PC-3 (cell line): ENCODE data around the gene BLOC1S1. TPM values are rescaled to one million over a fixed set of nuclear protein-coding genes. Genes with fewer than 3 reads are reported as not detected.

ENCODE experiments used
- ATAC-seq: fragments of 200-7000 bp; cut with Tn5 transposase; 2 replicates; pipeline ENCODE4 v1.9.1; 2020; ENCODE audit warnings: mild to moderate bottlenecking, moderate library complexity
- BruUV-seq: library from RNA; stranded (reverse); fragments of 400-500 nt; replicated peaks from 2 replicates; lab custom pipeline; 2021; lab: Mats Ljungman, UMichigan
- CTCF ChIA-PET: fragments of 300-600 bp; sonication (Branson Sonifier 250); formaldehyde crosslinking; loops from one replicate; lab custom pipeline; 2022; ENCODE audit warnings: antibody characterized with exemption; lab: Charles Lee
- POLR2A ChIA-PET: fragments of 300-600 bp; sonication (Branson Sonifier 250); formaldehyde crosslinking; loops from one replicate; lab custom pipeline; 2022; ENCODE audit warnings: antibody characterized with exemption; ENCODE audit not compliant: unreplicated experiment; lab: Charles Lee
- DNase-seq: peaks from one replicate; pipeline ENCODE4 v3.0.0-alpha.2; 2015
- H2AFZ ChIP-seq: fragments of 300-600 bp; sonication (generic); 2 replicates; pipeline ENCODE4 v1.6.0; 2016; ENCODE audit warnings: antibody characterized with exemption, low read length
- H3F3A ChIP-seq: fragments of 300-600 bp; sonication (generic); one replicate; pipeline ENCODE4 v1.6.0; 2017; ENCODE audit warnings: antibody characterized with exemption, low read length, control low read depth, mild to moderate bottlenecking; ENCODE audit not compliant: unreplicated experiment
- H3K27ac ChIP-seq: fragments of 300-600 bp; sonication (generic); 2 replicates; pipeline ENCODE4 v1.5.1; 2016; ENCODE audit warnings: mild to moderate bottlenecking, low read length
- H3K27me3 ChIP-seq: fragments of 300-600 bp; sonication (generic); 2 replicates; pipeline ENCODE4 v1.6.1; 2016; ENCODE audit warnings: low read length, mixed read lengths
- H3K36me3 ChIP-seq: fragments of 300-600 bp; sonication (generic); 2 replicates; pipeline ENCODE4 v1.6.1; 2016; ENCODE audit warnings: low read depth, mixed run types, low read length, mixed read lengths
- H3K4me1 ChIP-seq: fragments of 300-600 bp; sonication (generic); 2 replicates; pipeline ENCODE4 v1.5.1; 2016; ENCODE audit warnings: low read length; ENCODE audit not compliant: insufficient read depth
- H3K4me2 ChIP-seq: fragments of 300-600 bp; sonication (generic); 2 replicates; pipeline ENCODE4 v1.6.0; 2016; ENCODE audit warnings: low read length
- H3K4me3 ChIP-seq: fragments of 300-600 bp; sonication (generic); 2 replicates; pipeline ENCODE4 v1.5.1; 2016; ENCODE audit warnings: mild to moderate bottlenecking, low read length, mixed read lengths
- H3K79me2 ChIP-seq: fragments of 300-600 bp; sonication (generic); 2 replicates; pipeline ENCODE4 v1.6.1; 2017; ENCODE audit warnings: low read length, mixed read lengths
- H3K9ac ChIP-seq: fragments of 300-600 bp; sonication (generic); 2 replicates; pipeline ENCODE4 v1.6.0; 2016; ENCODE audit warnings: mild to moderate bottlenecking, low read length
- H3K9me2 ChIP-seq: fragments of 300-600 bp; sonication (generic); replicated peaks from 2 replicates; pipeline ENCODE4 v1.6.1; 2016; ENCODE audit warnings: mixed run types, low read length, mixed read lengths
- H3K9me3 ChIP-seq: fragments of 300-600 bp; sonication (generic); 2 replicates; pipeline ENCODE4 v1.6.1; 2016; ENCODE audit warnings: low read length, mixed read lengths
- H4K20me1 ChIP-seq: fragments of 300-600 bp; sonication (generic); 2 replicates; pipeline ENCODE4 v1.6.1; 2016; ENCODE audit warnings: low read length, mixed read lengths
- CTCF ChIP-seq: fragments of 300-600 bp; sonication (generic); conservative IDR thresholded peaks from 2 replicates; pipeline ENCODE4 v1.5.1; 2017; ENCODE audit warnings: antibody characterized with exemption, low read depth, mild to moderate bottlenecking, low read length
- EZH2 ChIP-seq: fragments of 300-600 bp; sonication (generic); IDR thresholded peaks from one replicate; pipeline ENCODE4 v1.6.1; 2017; ENCODE audit warnings: antibody characterized with exemption, mild to moderate bottlenecking, low read length; ENCODE audit not compliant: unreplicated experiment
- EZH2phosphoT487 ChIP-seq: fragments of 300-600 bp; sonication (generic); IDR thresholded peaks from 2 replicates; pipeline ENCODE4 v1.6.1; 2018; ENCODE audit warnings: mild to moderate bottlenecking, antibody characterized with exemption, low read length, borderline replicate concordance
- intact Hi-C: fragments of 100-400 bp; cut with micrococcal nuclease; formaldehyde crosslinking; loops from 2 replicates; pipeline ENCODE4 v1.9.0; 2023
- total RNA-seq: library from RNA; depleted of rRNA; stranded (reverse); fragments of >200 nt; gene quantifications from 2 replicates; pipeline ENCODE4 v1.2.3, GENCODE V29; 2014

The BLOC1S1 gene
- total RNA-seq, 1 experiment from 2014 or later, result 90.8 TPM

DNA sequence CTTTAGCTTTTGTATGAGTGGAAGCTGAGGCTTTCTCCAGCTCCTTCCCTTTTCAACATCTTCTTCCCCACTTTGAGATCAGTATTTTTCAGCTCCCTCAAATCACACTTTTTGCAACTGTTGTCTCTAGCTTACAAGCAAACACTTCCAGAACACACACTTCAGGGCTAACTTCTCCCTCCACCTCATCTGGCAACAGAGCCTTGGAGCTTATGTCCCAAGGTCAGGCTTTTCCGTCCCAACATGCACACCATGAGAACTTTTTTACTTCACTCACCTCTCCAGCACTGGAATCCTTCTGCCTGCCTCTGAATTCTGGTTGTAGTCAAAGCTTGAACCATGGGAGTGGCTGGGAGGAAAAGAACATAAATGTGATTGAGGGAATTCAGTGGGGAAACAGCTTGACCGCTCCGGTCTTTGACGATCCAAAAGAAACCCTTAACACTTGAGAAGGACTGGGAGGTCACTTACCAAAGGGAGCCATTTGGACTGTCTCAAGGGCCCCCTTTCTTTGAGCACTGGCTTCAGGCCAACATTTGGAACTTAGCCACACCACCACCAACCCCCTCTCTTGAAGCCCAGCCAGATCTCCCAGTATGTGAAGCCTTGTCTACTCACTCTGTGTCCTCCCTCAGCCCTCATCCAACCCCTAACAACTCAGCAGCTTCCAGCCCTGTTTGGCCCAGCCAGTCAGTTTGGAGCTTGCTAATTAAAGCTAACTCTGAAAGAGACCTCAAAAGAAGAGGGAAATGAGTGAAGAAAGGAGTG lies 3.9 kb upstream of the BLOC1S1 start:
- no peaks in the 10 kb centered on the region for H3K36me3 ChIP-seq
- DNase-seq (no peak), ATAC-seq (no peak)
- no peak overlapping the region for H3K9ac ChIP-seq
- no peaks in the 10 kb centered on the region for H3K9me3 ChIP-seq
- TF ChIP-seq CTCF (no peak), EZH2 (no peak), EZH2phosphoT487 (no peak)
- no peak overlapping the region for H3K27ac ChIP-seq
- no peaks in the 10 kb centered on the region for H3K79me2 ChIP-seq
- H4K20me1 ChIP-seq, result no peaks in the 10 kb centered on the region
- intact Hi-C loops, result no loop called here
- peaks cover 35% of the 10 kb centered on the region for H3K4me1 ChIP-seq
- no peak overlapping the region for H3K4me3 ChIP-seq
- no peak overlapping the region for H3K4me2 ChIP-seq
- no peak overlapping the region for H2AFZ ChIP-seq
- ChIA-PET POLR2A (interaction anchor here (0.5 kb wide), 1 partner anchor 35 kb away, joined by 8 read pairs; no protein-coding TSS in a partner anchor), CTCF (no interaction called here)
- no peaks in the 10 kb centered on the region for H3K27me3 ChIP-seq
- no TSS peak for BruUV-seq
- no peaks in the 10 kb centered on the region for H3K9me2 ChIP-seq
- H3F3A ChIP-seq, result no peaks in the 10 kb centered on the region

DNA sequence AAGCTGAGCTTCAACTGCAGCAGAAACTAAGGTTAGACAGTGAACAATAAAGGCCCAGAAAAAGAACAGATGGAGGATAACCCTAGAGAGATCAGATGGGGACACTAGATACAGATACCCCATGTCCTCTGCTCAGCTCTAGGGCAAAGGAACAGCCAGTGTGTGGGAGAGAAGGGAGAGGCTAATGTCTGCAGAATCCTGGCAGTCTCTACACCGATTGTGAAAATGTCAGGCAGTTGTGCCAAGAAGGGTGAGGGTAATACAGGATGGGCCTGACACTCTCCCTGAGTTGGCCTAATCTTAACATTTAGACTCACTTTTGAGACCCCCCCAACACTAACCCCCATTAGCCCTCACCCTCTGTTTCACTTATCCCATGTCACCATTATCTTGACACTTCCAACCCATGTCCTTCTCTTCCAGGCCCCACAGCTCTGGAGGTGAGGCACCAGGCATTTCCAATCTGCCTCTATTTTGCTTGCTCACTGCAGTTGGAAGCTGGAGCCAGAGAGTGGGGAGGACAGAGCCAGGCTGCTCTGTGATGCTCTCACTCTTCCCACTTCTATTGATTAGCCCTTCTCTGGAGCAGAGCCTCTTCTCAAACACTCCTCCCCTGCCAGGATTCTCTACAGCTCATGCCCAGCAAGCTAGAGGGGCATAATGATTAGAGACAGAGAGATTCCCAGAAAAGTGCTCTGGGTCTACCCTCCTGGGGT lies 3.0 kb upstream of the BLOC1S1 start:
- H3K79me2 ChIP-seq, result no peaks in the 10 kb centered on the region
- CTCF ChIA-PET, result no interaction called here
- no peaks in the 10 kb centered on the region for H3K27me3 ChIP-seq
- H3K9me3 ChIP-seq, result no peaks in the 10 kb centered on the region
- H3F3A ChIP-seq, result no peaks in the 10 kb centered on the region
- no peaks in the 10 kb centered on the region for H3K36me3 ChIP-seq
- POLR2A ChIA-PET, result interaction anchor here (0.5 kb wide), 1 partner anchor 36 kb away, joined by 8 read pairs; no protein-coding TSS in a partner anchor
- TF ChIP-seq EZH2phosphoT487, result no peak
- no TSS peak for BruUV-seq
- ATAC-seq (no peak), DNase-seq (no peak)
- H3K9me2 ChIP-seq, result no peaks in the 10 kb centered on the region
- H3K27ac ChIP-seq, result no peak overlapping the region
- H2AFZ ChIP-seq, result no peak overlapping the region
- no peak overlapping the region for H3K4me3 ChIP-seq
- no peaks in the 10 kb centered on the region for H4K20me1 ChIP-seq
- intact Hi-C loops, result no loop called here
- H3K9ac ChIP-seq, result no peak overlapping the region
- peaks cover 39% of the 10 kb centered on the region for H3K4me1 ChIP-seq
- H3K4me2 ChIP-seq, result no peak overlapping the region

DNA sequence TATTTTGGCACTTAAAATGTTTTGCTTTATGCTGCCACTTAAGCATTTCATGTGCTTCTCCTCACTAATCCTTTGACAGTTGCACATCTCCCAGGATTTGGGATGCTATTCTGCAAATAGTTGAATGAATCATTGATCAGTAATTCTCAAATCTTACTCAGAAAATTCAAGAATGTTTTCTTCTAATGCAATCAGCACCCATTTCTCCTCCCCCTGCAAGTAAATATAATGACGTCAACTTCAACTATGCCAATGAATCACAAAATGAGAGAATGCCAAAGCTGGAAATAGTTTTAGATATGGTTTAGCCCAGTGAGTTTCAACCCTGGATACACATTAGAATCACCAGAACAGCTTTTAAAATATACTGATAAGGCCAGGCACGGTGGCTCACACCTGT lies 2.1 kb upstream of the BLOC1S1 start:
- CTCF ChIA-PET, result no interaction called here
- Histone ChIP-seq H3K4me1 (peaks cover 40% of the 10 kb centered on the region), H3K4me3 (no peak overlapping the region), H3F3A (no peaks in the 10 kb centered on the region), H3K9ac (no peak overlapping the region), H3K36me3 (no peaks in the 10 kb centered on the region), H2AFZ (no peak overlapping the region), H3K9me2 (no peaks in the 10 kb centered on the region), H3K9me3 (no peaks in the 10 kb centered on the region), H3K4me2 (peak overlapping the region; percentile 27), H3K27me3 (no peaks in the 10 kb centered on the region), H4K20me1 (no peaks in the 10 kb centered on the region), H3K27ac (no peak overlapping the region), H3K79me2 (no peaks in the 10 kb centered on the region)
- TF ChIP-seq EZH2 (no peak), EZH2phosphoT487 (no peak), CTCF (no peak)
- intact Hi-C loops, result no loop called here
- no TSS peak for BruUV-seq
- DNase-seq (peak; percentile 94), ATAC-seq (peak; percentile 6)
- POLR2A ChIA-PET, result no interaction called here
